Mucosa of stomach (tissue), 1 donor: Measurements from ENCODE around the gene CNOT9.

Experiments used
- H3K27me3 ChIP-seq: one replicate; pipeline ENCODE4 v1.7.0; 2013; ENCODE audit warnings: mild to moderate bottlenecking, low read length; ENCODE audit not compliant: control insufficient read depth, insufficient read depth
- H3K36me3 ChIP-seq: one replicate; pipeline ENCODE4 v1.7.0; 2013; ENCODE audit warnings: low read length; ENCODE audit not compliant: control insufficient read depth, insufficient read depth
- H3K4me1 ChIP-seq: one replicate; pipeline ENCODE4 v1.7.0; 2013; ENCODE audit warnings: mild to moderate bottlenecking, low read length; ENCODE audit not compliant: control insufficient read depth, insufficient read depth
- H3K4me3 ChIP-seq: one replicate; pipeline ENCODE4 v1.7.0; 2013; ENCODE audit warnings: low read length
- H3K9ac ChIP-seq: one replicate; pipeline ENCODE4 v1.7.0; 2013; ENCODE audit warnings: mild to moderate bottlenecking, low read length, moderate library complexity
- H3K9me3 ChIP-seq: one replicate; pipeline ENCODE4 v1.7.0; 2013; ENCODE audit warnings: mild to moderate bottlenecking, low read length, moderate library complexity; ENCODE audit not compliant: control insufficient read depth
- donor health status: Pancreatic carcinoma.

Gene CNOT9

DNA sequence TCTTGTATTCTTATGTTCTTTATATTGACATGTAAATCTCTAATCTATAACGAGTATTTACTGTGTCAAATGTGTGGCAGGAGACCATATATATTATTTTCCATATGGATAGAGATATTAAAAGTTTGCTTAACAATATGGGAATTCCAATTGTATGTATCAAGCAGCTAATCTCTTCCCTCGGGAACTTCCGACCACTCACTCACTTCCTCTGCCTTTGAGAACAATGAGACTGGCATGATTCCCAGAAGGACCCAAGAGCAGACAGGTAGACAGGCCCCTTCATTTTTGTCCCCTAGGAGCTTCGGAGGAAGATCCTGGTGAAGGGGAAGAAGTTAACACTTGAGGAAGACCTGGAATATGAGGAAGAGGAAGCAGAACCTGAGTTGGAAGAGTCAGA, 63.2 kb downstream of the CNOT9 start:
- H3K9me3 ChIP-seq = no peaks in the 10 kb centered on the region
- no peaks in the 10 kb centered on the region for H3K4me1 ChIP-seq

DNA sequence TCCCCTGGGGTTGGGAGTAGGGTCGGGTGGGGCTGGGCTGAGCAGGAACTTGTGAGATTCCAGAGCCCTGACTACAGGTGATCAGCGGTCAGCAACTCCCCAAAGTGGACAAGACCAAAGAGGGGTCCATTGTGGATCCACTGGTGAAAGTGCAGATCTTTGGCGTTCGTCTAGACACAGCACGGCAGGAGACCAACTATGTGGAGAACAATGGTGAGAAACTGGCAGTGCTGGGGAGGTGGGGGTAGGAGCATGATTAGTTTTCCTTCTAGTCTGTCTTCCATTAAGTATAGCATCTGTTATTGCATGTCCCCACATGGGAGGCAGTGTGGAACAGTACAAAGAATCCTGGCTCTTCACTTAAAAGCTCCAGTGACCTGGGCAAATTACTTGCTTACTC, 67.1 kb downstream of the CNOT9 start:
- Histone ChIP-seq H3K36me3 (peaks cover 20% of the 10 kb centered on the region), H3K9me3 (no peaks in the 10 kb centered on the region), H3K4me1 (no peaks in the 10 kb centered on the region), H3K9ac (no peak overlapping the region), H3K27me3 (no peaks in the 10 kb centered on the region), H3K4me3 (no peak overlapping the region)

More for the DNA sequence above, 63.2 kb downstream of the CNOT9 start:
- H3K36me3 ChIP-seq = peaks cover 6% of the 10 kb centered on the region
- no peak overlapping the region for H3K9ac ChIP-seq
- H3K4me3 ChIP-seq = no peak overlapping the region
- H3K27me3 ChIP-seq = no peaks in the 10 kb centered on the region

GRCh38 chr2:218638372-218638771, 69.7 kb downstream of the CNOT9 start:
- Histone ChIP-seq H3K9me3 (no peaks in the 10 kb centered on the region), H3K36me3 (peaks cover 20% of the 10 kb centered on the region), H3K27me3 (no peaks in the 10 kb centered on the region), H3K4me1 (no peaks in the 10 kb centered on the region), H3K9ac (no peak overlapping the region), H3K4me3 (no peak overlapping the region)

GRCh38 chr2:218642121-218642656, 73.5 kb downstream of the CNOT9 start:
- H3K36me3 ChIP-seq = peaks cover 31% of the 10 kb centered on the region
- H3K27me3 ChIP-seq = no peaks in the 10 kb centered on the region
- H3K9ac ChIP-seq = no peak overlapping the region
- H3K4me1 ChIP-seq = no peaks in the 10 kb centered on the region
- no peaks in the 10 kb centered on the region for H3K9me3 ChIP-seq
- no peak overlapping the region for H3K4me3 ChIP-seq

GRCh38 chr2:218642786-218643185, 74.1 kb downstream of the CNOT9 start:
- Histone ChIP-seq H3K9me3 (no peaks in the 10 kb centered on the region), H3K36me3 (peaks cover 31% of the 10 kb centered on the region), H3K27me3 (no peaks in the 10 kb centered on the region), H3K4me3 (no peak overlapping the region), H3K4me1 (no peaks in the 10 kb centered on the region), H3K9ac (no peak overlapping the region)

DNA sequence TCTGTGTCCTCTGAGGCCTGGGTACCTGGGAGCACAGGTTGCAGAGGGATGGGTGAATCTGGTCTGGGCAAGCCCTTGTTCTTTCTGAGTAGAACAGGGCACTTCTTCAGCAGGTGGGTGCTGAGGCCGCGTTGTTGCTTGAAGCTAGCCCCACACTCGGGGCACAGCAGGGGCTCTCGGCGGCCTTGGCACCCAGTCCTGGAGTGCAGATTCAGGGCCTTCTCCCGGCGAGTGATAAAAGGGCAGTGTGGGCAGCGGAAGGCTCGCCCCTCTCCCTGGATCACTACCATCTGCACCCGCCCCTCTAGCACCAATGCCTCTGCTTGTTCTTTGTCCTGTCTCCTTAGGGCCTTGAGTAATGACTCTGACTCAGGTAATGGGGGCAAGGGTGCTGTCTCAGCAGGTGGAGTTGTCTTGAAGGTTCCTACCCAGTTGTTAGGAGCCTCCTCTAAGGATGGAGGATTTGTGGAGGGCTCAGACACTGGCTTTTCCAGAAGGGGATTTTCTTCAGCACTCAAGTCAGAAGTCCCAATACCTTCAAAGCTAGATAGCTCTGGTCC, 75.2 kb downstream of the CNOT9 start:
- H3K4me1 ChIP-seq = no peaks in the 10 kb centered on the region
- no peak overlapping the region for H3K4me3 ChIP-seq
- no peaks in the 10 kb centered on the region for H3K27me3 ChIP-seq
- no peak overlapping the region for H3K9ac ChIP-seq
- peaks cover 24% of the 10 kb centered on the region for H3K36me3 ChIP-seq
- no peaks in the 10 kb centered on the region for H3K9me3 ChIP-seq

- Histone ChIP-seq H3K4me3 (no peak overlapping the region), H3K9me3 (no peaks in the 10 kb centered on the region), H3K27me3 (no peaks in the 10 kb centered on the region), H3K9ac (no peak overlapping the region), H3K36me3 (peaks cover 18% of the 10 kb centered on the region), H3K4me1 (no peaks in the 10 kb centered on the region)
Observed at GRCh38 chr2:218644721-218645120, 76.1 kb downstream of the CNOT9 start.

DNA sequence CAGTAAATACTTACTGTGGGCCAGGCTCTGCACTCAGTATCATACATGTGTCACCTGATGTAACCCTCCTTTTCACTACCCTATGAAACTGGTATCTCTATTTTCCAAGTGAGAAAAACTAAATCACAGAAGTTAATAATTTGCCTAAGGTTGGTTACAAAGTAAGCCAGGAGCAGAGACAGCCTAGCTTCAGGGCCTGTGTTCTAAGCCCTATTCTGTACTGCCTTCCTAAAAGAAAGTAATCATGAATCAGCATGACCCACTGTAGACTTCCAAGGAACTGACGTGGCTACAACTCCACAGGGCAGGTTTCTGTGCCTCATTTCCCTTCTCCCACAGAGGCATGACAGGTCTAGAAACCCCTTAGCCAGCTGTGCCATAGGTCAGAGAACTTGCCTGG, 76.5 kb downstream of the CNOT9 start:
- Histone ChIP-seq H3K9me3 (no peaks in the 10 kb centered on the region), H3K36me3 (peaks cover 18% of the 10 kb centered on the region), H3K9ac (peak overlapping the region; percentile 26), H3K4me3 (no peak overlapping the region), H3K4me1 (no peaks in the 10 kb centered on the region), H3K27me3 (no peaks in the 10 kb centered on the region)
